MG63 (cell line): ENCODE results near the gene THSD7B. TPM values are rescaled to one million over a fixed set of nuclear protein-coding genes. Genes with fewer than 3 reads are reported as not detected.

Experiments used
- DNase-seq: peaks from one replicate; pipeline ENCODE4 v3.0.0-alpha.2; 2020
- H3K27me3 ChIP-seq: fragments of 250-450 bp; sonication (Bioruptor Pico); 2 replicates; pipeline ENCODE4 v1.5.1; 2020; ENCODE audit warnings: mild to moderate bottlenecking, moderate library complexity
- H3K36me3 ChIP-seq: fragments of 250-450 bp; sonication (Bioruptor Pico); 2 replicates; pipeline ENCODE4 v1.5.1; 2020; ENCODE audit warnings: mild to moderate bottlenecking, moderate library complexity
- H3K4me3 ChIP-seq: fragments of 250-450 bp; sonication (Bioruptor Pico); 2 replicates; pipeline ENCODE4 v1.5.1; 2020; ENCODE audit warnings: mild to moderate bottlenecking, moderate library complexity
- H3K9me3 ChIP-seq: fragments of 250-450 bp; sonication (Bioruptor Pico); 2 replicates; pipeline ENCODE4 v1.5.1; 2020; ENCODE audit warnings: mild to moderate bottlenecking, moderate library complexity
- total RNA-seq: library from RNA; depleted of rRNA; stranded (reverse); fragments of >200 nt; shearing (Covaris generic); gene quantifications from 2 replicates; pipeline ENCODE4 v1.2.3, GENCODE V29; 2014; ENCODE audit warnings: low replicate concordance

The THSD7B gene
- total RNA-seq, 1 experiment from 2014 or later = not detected

DNA sequence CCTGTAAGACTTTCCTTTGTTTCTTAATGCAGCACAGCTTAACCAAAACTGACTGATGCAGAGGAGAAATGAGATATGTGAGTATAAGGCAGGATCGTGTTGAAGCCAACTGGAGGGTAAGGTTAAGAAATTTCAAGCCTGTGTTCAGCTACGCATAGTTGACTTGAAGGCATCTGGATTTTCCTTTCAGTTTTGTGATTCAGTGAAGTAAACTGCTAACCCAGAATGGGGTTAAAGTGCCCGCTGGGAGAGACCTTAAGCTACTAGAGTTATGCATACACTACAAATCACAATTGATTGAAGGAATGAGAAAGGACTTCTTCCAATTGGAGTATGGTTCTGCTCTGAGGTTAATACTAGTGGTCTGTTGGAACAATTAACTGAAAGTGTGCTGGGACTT lies 22.6 kb downstream of the THSD7B start:
- DNase-seq = no peak
- H3K9me3 ChIP-seq = no peaks in the 10 kb centered on the region
- H3K27me3 ChIP-seq = no peaks in the 10 kb centered on the region
- no peak overlapping the region for H3K4me3 ChIP-seq
- no peaks in the 10 kb centered on the region for H3K36me3 ChIP-seq

DNA sequence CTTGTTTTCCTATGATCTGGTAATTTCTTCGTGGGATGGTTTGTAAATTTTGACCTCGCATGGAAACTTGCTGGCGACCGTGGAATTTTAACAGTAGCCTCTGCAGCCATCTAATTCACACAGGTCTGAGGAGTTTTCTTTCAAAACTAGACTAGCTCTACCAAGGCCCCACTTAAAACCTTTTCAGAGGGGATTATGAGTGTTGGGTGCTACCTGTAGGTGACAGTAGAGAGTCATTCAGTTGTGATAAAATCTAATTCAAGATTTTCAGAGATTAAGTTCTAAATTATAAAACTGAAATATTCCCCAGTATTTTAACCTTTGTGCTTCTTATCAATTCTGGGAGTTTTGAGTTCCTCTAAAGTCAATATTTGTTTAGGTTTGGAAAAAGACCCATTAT lies 31.0 kb downstream of the THSD7B start:
- Histone ChIP-seq H3K36me3 (no peaks in the 10 kb centered on the region), H3K27me3 (no peaks in the 10 kb centered on the region), H3K4me3 (no peak overlapping the region), H3K9me3 (no peaks in the 10 kb centered on the region)
- no peak for DNase-seq

DNA sequence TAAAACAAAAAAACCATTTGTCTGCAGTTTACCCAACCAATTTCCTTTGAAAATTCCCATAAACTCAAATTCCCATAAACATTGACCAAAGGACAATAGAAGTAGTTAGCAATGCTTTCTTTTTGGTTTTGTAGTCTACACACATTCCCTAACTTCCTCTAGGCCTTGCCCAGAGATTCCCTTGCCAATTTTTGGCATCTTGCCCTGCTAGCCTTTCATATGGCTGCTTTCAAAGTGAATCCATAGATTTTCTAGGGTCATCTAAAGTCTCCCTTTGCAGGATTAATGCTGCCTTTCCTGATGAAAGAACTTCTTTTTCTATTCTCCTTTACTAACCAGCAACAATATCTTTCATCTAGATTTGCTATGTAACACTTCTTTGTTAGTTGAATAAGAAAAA lies 33.4 kb downstream of the THSD7B start:
- H3K27me3 ChIP-seq = no peaks in the 10 kb centered on the region
- H3K36me3 ChIP-seq = no peaks in the 10 kb centered on the region
- no peak overlapping the region for H3K4me3 ChIP-seq
- DNase-seq = no peak
- no peaks in the 10 kb centered on the region for H3K9me3 ChIP-seq

DNA sequence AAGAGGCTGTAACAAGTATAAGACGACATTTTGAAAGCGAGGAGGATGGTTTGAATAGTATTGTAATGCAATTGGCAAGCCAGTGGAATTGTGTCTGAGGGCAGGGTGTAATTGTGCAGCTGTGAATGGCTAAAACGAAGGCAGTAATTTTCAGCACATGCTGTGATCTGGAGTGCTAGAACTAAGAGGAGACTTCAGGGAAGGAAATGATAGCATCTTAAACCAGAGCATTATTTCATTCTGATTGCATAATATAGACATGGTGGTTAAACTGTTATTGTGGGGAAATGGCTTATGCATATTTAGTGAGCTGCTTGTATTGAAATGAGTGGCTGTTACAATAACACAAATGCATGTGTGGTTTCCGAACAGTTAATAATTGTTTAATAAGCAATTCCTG lies 36.3 kb downstream of the THSD7B start:
- H3K9me3 ChIP-seq = no peaks in the 10 kb centered on the region
- no peak overlapping the region for H3K4me3 ChIP-seq
- no peak for DNase-seq
- no peaks in the 10 kb centered on the region for H3K36me3 ChIP-seq
- H3K27me3 ChIP-seq = no peaks in the 10 kb centered on the region

GRCh38 chr2:136809998-136810397 lies 44.7 kb downstream of the THSD7B start:
- Histone ChIP-seq H3K27me3 (no peaks in the 10 kb centered on the region; the same call in 1 of the 2 replicates), H3K9me3 (no peaks in the 10 kb centered on the region), H3K4me3 (no peak overlapping the region), H3K36me3 (no peaks in the 10 kb centered on the region)
- DNase-seq = no peak

- Histone ChIP-seq H3K4me3 (no peak overlapping the region), H3K27me3 (no peaks in the 10 kb centered on the region; the same call in 1 of the 2 replicates), H3K36me3 (no peaks in the 10 kb centered on the region), H3K9me3 (no peaks in the 10 kb centered on the region)
- no peak for DNase-seq
These were observed 53.5 kb downstream of the THSD7B start for GRCh38 chr2:136818839-136819238.

DNA sequence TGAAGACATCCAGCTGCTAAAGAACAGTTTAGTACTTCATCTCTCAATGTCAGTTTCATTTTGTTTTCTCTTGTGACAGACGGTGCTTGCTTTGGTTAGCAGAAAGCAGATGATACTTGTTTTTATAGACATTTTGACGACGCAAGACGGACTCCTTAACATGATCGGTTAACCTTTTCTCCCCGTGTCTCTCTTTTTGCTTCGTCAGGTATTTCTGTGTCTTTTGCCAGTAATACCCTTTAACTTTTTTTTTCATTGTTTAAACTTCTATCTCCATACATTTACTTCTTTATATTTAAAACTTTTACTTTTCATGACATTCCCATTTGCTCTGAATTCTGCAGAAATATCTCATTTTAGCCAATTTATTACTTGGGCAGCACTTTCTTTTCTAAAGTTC lies 57.9 kb downstream of the THSD7B start:
- no peak for DNase-seq
- H3K9me3 ChIP-seq = no peaks in the 10 kb centered on the region
- H3K36me3 ChIP-seq = no peaks in the 10 kb centered on the region
- H3K4me3 ChIP-seq = no peak overlapping the region
- no peaks in the 10 kb centered on the region; the same call in 1 of the 2 replicates for H3K27me3 ChIP-seq

DNA sequence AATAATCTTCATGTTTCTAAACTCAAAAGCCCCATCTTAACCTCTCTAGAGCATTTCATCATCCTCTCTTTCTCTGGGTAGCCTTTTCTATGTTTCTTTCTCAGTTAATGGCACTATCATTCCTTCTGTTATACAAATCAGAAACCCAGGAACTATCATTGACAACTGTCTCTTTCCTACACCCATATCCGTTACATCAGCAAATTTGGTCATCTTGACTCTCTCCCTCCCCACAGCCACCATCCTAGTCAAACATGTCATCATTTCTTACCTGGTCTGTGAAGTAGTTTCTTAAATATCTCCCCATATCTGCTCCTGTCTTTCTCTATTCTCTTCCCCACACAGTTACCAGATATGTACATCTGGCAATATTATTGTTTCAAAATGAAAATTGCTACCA lies 62.8 kb downstream of the THSD7B start:
- no peak for DNase-seq
- H3K36me3 ChIP-seq = no peaks in the 10 kb centered on the region
- no peaks in the 10 kb centered on the region; the same call in 1 of the 2 replicates for H3K27me3 ChIP-seq
- no peak overlapping the region for H3K4me3 ChIP-seq
- H3K9me3 ChIP-seq = no peaks in the 10 kb centered on the region

DNA sequence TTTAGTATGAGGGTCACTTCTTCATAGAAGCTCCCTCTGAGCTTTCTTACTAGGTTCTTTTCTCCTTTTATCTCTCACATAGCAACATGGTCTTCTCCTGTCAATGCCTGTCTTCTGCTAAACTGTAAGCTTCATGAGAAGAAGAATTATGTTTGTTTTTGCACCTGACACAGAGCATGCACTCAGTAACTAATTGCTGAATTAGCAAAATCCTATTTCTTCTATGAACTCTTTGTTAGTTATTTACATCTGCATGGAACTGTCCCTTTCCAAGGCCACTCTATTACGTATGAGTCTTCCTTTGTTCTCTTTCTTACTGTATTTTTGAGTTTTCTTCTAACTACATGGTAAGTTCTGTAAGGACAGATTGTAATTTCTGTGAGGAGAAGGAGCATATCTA lies 63.4 kb downstream of the THSD7B start:
- Histone ChIP-seq H3K27me3 (no peaks in the 10 kb centered on the region), H3K36me3 (no peaks in the 10 kb centered on the region), H3K4me3 (no peak overlapping the region), H3K9me3 (no peaks in the 10 kb centered on the region)
- no peak for DNase-seq

- no peak for DNase-seq
- Histone ChIP-seq H3K4me3 (no peak overlapping the region), H3K27me3 (no peaks in the 10 kb centered on the region; the same call in 1 of the 2 replicates), H3K36me3 (no peaks in the 10 kb centered on the region), H3K9me3 (no peaks in the 10 kb centered on the region)
These were observed 79.2 kb downstream of the THSD7B start for GRCh38 chr2:136844546-136844945.

DNA sequence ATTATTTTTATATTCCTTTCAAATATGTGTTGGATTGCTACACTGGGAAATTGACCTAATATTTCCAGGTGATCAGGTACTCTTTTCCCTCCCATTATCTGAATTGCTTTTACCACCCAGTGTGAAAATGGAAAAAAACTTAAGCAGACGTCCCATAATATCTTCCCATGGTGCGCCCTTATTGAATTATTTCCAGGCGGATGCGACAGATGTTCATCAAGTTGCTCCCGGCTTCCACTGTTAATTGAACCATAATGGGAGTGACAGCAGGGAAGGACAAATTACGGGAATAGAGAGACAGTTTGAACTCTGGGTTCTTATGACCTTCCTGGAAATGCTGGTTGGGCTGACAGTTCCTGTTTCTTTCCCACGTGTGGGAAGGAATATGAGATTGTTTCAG lies 93.3 kb downstream of the THSD7B start:
- no peaks in the 10 kb centered on the region for H3K36me3 ChIP-seq
- DNase-seq = no peak
- no peak overlapping the region for H3K4me3 ChIP-seq
- no peaks in the 10 kb centered on the region for H3K9me3 ChIP-seq
- H3K27me3 ChIP-seq = no peaks in the 10 kb centered on the region

- no peak for DNase-seq
- no peak overlapping the region for H3K4me3 ChIP-seq
These were observed 95.2 kb downstream of the THSD7B start for GRCh38 chr2:136860443-136860958.

GRCh38 chr2:136863468-136863867 lies 98.1 kb downstream of the THSD7B start:
- Histone ChIP-seq H3K9me3 (no peaks in the 10 kb centered on the region), H3K27me3 (peaks cover 2% of the 10 kb centered on the region; the same call in 1 of the 2 replicates), H3K4me3 (no peak overlapping the region), H3K36me3 (no peaks in the 10 kb centered on the region)
- DNase-seq = no peak

More at GRCh38 chr2:136860443-136860958, 95.2 kb downstream of the THSD7B start:
- no peaks in the 10 kb centered on the region for H3K9me3 ChIP-seq
- no peaks in the 10 kb centered on the region; the same call in 1 of the 2 replicates for H3K27me3 ChIP-seq
- no peaks in the 10 kb centered on the region for H3K36me3 ChIP-seq

- Histone ChIP-seq H3K36me3 (no peaks in the 10 kb centered on the region), H3K4me3 (no peak overlapping the region), H3K27me3 (peaks cover 2% of the 10 kb centered on the region; the same call in 1 of the 2 replicates), H3K9me3 (no peaks in the 10 kb centered on the region)
- no peak for DNase-seq
These were observed 98.5 kb downstream of the THSD7B start for GRCh38 chr2:136863874-136864273.

- no peak for DNase-seq
- Histone ChIP-seq H3K27me3 (0 out of 2 replicates have a peak, but pooled peaks cover 2% of the 10 kb centered on the region), H3K4me3 (no peak overlapping the region), H3K9me3 (no peaks in the 10 kb centered on the region), H3K36me3 (no peaks in the 10 kb centered on the region)
These were observed 106.1 kb downstream of the THSD7B start for GRCh38 chr2:136871424-136871823.

DNA sequence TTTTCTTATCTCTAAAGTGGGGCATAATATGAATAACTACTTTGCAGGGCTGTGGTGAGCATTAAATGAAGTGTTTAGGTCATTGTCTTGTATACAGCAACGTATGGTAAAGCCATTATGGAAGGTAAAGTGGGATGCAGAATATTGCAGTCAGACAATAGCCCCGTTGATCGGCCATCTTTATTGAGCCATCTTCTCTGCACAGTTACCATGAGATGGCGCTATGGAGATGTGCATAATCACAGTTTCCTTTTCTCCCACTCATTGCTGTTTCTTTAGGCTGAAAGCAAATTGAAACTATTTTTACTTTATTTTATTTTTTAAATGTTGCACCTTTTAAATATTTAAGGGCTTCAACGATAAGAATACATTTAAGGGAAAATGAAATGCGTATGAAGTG lies 108.9 kb downstream of the THSD7B start:
- Histone ChIP-seq H3K27me3 (no peaks in the 10 kb centered on the region), H3K36me3 (no peaks in the 10 kb centered on the region), H3K9me3 (no peaks in the 10 kb centered on the region), H3K4me3 (no peak overlapping the region)
- no peak for DNase-seq

GRCh38 chr2:136891100-136891499 lies 125.8 kb downstream of the THSD7B start:
- DNase-seq = no peak
- Histone ChIP-seq H3K4me3 (no peak overlapping the region), H3K9me3 (no peaks in the 10 kb centered on the region), H3K36me3 (no peaks in the 10 kb centered on the region), H3K27me3 (no peaks in the 10 kb centered on the region)

GRCh38 chr2:136894007-136894634 lies 128.8 kb downstream of the THSD7B start:
- DNase-seq = no peak

More at GRCh38 chr2:136894007-136894634, 128.8 kb downstream of the THSD7B start:
- no peaks in the 10 kb centered on the region for H3K36me3 ChIP-seq
- no peak overlapping the region for H3K4me3 ChIP-seq
- H3K27me3 ChIP-seq = no peaks in the 10 kb centered on the region
- no peaks in the 10 kb centered on the region for H3K9me3 ChIP-seq
